HFF-Myc (cell line): ENCODE measurements around the gene CMC2.

Source experiments
- DNase-seq: peaks from one replicate; pipeline ENCODE4 v3.0.0-alpha.2; 2011; ENCODE audit warnings: low read depth; ENCODE audit errors: extremely low read depth
- H3K4me3 ChIP-seq: replicated peaks from 2 replicates; pipeline ENCODE4 v1.5.1; 2011; ENCODE audit warnings: low read depth, mild to moderate bottlenecking, control low read depth, low read length
- CTCF ChIP-seq: IDR thresholded peaks from 2 replicates; pipeline ENCODE4 v1.5.1; 2012; ENCODE audit warnings: mild to moderate bottlenecking, low read depth, low read length, control low read depth; ENCODE audit errors: missing control alignments

CMC2 gene

GRCh38 chr16:80924372-80924978, 82.2 kb downstream of the CMC2 start:
- TF ChIP-seq CTCF = peak; percentile 90
- no peak overlapping the region for H3K4me3 ChIP-seq
- DNase-seq = no peak

GRCh38 chr16:80923356-80923755, 83.3 kb downstream of the CMC2 start:
- no peak overlapping the region for H3K4me3 ChIP-seq
- no peak for TF ChIP-seq CTCF
- no peak for DNase-seq
